GM19467 (cell line): ENCODE measurements around the gene GRK1.
"Not testable (repeated sequence)": the region's sequence is repeated elsewhere in the genome, so short reads cannot be mapped to it uniquely, and the experiment has no call there.

ENCODE experiments used
- ATAC-seq: cut with Tn5 transposase; IDR thresholded peaks from one replicate; pipeline ENCODE4 v1.9.1; 2021; ENCODE audit warnings: mild to moderate bottlenecking, moderate library complexity; ENCODE audit not compliant: unreplicated experiment

GRK1 gene

DNA sequence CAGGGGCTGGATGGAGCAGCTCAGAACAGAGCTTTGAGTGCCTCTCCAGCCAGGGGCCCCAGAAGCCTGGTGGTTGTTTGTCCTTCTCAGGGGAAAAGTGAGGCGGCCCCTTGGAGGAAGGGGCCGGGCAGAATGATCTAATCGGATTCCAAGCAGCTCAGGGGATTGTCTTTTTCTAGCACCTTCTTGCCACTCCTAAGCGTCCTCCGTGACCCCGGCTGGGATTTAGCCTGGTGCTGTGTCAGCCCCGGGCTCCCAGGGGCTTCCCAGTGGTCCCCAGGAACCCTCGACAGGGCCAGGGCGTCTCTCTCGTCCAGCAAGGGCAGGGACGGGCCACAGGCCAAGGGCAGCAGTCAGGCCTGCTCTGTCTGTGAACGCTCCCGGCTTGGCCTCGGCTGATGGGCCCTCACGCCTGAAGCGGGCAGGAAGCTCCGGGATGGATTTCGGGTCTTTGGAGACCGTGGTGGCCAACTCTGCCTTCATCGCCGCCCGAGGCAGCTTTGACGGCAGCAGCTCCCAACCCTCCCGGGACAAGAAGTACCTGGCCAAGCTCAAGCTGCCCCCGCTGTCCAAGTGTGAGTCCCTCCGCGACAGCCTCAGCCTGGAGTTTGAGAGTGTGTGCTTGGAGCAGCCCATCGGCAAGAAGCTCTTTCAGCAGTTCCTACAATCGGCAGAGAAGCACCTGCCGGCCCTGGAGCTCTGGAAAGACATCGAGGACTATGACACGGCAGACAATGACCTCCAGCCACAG lies at the start of gene GRK1:
TSS of gene GRK1 (plus strand) at position 269 of the 751 bp plus-strand sequence. CDS start at position 437, 168 bp downstream.
- ATAC-seq, result no peak

DNA sequence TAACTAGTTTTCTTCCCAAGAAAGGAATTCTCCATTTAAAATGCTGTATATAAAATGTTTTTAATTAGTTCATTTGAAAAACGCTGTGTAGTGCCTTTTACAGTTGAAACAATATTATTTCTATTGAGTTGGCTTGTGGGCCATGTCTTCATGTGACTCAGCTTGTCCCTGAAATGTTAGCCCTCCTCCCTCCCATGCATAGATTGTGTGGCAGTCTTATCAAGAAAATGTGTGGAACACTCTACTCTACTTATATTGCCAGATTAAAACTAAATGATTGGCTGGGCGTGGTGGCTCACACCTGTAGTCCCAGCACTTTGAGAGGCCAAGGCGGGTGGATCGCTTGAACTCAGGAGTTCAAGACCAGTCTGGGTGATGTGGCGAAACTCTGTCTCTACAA lies 49.1 kb upstream of the GRK1 start:
- ATAC-seq, result no peak

DNA sequence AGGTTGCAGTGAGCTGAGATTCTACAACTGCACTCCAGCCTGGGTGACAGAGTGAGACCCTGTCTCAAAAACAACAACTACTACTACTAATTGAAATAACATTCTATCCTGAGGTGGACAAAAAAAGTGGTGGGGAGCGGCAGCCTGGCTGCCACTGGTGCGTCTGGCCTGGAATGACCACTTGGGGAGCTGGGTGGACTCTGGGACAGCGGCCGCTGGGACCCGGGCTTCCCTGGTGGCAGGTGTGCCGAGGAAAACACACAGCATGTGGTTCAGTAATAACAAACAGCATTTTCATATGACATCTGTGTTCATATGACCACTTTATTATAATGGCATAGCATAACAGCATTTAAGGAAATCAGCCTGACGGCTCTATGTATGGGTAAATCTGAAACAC lies 48.6 kb upstream of the GRK1 start:
- ATAC-seq, result no peak

DNA sequence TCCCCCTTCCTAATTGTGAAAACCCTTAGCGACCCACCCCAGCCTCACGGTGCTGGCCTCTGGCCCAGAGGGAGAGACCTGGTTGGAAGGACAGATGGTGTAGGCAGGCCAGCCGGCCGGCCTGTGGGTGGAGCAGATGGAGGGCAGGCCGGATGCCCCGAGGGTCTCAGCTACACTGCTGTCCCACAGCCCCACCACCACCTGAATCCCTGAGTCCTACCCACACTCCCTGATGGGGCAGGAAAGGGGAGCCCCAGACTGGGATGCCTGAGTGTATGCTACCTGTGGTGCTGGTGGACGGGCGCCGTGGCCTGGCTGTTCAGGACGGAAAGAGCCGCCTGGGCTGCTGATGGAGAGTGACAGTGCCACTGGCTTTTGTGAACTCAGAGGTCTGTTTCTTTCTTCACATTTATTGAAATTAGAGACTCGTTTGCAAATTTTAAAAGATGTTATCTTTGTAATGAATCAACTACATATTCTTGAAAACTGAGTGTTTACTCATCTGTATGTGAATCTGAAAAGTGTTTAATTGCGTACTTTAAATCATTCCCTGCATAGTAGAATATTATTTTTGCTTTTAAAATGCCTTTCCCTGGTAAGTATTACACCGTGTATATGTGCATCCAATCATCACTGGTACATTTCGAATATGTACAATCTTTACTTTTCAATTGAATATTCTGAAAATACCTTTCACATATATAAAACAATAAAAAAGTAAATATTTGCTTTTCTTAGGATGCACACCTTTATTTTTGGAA lies 46.8 kb upstream of the GRK1 start:
- no peak for ATAC-seq

DNA sequence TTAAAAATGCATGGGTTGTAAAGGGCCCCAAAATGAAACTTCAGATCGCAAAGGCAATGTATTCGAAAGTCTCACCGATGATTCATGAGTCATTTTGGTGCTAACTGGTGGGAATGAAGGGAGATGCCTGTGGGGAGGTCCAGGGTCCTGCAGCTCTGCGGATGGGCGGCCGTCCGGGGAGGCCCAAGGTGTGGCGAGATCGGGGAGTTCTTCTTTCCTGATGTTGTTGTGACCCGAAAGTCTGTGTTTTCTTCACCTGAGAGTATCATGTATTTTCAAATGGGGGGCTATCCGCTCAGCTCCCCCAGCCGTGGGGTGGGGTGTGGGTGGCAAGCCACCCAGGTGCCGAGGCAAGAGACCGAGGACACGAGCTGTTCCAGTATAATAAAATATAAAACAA lies 46.0 kb upstream of the GRK1 start:
- ATAC-seq, result no peak

DNA sequence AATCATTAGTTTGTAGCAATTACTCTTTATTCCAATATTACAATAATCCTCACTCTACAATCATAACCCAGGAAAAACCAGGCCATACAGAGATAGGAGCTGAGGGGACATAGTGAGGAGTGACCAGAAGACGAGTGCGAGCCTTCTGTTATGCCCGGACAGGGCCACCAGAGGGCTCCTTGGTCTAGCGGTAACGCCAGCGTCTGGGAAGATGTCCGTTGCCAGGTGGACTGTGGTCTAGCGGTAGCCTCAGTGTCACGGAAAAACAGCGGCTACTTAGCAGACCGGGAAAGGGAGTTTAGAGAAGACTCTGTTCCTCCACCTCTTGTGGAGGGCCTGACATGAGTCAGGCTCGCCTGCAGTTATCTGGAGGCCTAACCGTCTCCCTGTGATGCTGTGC lies 45.5 kb upstream of the GRK1 start:
- not testable (repeated sequence) for ATAC-seq

DNA sequence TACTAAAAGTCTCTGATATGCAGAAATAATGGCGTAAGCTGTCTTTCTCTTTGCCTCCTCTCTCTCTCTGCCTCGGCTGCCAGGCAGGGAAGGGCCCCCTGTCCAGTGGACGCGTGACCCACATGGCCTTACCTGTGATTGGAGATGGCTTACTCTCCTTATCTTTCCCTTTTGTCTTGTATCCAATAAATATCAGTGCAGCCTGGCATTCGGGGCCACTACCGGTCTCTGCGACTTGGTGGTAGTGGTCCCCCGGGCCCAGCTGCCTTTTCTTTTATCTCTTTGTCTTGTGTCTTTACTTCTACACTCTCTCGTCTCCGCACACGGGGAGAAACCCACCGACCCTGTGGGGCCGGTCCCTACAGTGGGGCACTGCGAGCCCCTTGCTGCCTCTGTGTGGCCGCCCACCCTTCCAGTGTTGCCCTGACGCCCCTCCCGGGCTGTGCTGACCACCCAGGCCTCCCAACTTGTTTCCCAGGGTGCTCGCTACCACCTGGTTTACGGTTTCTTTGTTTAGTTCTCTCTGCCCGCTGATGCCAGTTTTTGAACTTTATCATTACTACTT lies 45.0 kb upstream of the GRK1 start:
- not testable (repeated sequence) for ATAC-seq

DNA sequence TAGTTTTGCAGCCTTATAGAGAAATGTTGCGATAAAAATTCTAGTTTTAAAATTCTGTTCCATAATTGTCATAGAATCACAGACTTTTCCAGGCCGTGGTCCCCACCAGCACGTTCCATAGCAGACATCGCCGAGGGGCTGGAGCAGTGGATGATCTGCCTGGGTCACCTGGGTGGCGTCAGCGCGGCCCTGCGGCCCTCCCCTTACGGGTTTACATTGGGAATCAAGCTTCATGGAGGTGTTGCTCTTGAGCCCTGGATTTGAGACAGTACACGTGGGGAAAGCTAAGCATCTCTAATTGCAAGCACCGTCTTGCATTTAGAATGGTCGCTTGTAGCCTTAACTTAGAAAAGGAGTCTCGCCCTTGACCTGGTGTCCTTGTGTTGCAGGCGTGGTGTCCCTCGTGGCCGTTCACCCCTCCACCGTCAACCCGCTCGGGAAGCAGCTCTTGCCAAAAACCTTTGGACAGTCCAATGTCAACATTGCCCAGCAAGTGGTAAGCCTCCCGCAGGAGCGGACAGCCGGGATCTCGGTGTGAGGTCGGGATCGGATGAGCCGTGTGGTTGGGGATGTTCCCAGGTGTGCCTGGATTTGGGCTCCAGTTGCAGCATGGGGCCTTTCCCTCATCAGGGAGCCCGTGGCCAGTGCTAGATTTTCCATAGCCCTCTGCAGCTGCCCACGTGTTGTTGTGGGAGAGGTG lies 44.1 kb upstream of the GRK1 start:
- ATAC-seq, result no peak

DNA sequence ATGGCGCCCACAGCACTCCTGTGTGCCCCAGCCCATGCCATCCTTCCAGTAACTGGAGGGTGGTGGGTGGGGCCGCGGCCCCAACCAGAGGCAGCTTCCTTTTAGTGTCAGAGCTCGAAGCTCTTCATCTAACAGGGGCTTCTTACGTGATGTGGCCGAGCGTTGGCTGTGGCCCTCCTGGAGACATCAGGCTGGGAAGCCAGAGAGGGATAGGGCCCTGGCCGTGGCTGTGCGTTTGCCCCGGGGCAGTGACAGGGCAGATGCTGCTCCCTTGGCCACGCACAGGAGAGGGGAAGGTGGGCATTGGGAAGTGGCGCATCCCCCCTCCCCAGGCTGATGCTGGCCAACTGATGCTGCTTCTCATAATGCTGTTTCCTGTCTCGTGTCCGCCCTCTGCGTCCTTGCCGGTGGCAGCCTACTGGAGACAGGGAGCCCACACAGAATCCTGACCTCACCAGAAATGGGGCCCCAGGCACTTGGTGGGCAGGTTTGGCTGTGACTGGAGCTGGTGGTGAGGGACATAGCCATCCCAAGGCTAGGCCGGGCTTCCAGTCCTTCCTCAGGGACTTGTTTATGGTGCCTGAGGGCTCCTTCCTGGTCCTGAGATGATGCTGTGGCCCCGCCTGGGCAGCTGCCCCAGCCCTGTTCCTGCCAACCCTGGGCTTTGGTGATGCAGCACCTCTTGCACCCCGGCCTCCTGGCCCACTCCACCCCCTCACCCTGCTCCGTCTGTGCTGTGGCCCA lies 43.4 kb upstream of the GRK1 start:
- no peak for ATAC-seq

DNA sequence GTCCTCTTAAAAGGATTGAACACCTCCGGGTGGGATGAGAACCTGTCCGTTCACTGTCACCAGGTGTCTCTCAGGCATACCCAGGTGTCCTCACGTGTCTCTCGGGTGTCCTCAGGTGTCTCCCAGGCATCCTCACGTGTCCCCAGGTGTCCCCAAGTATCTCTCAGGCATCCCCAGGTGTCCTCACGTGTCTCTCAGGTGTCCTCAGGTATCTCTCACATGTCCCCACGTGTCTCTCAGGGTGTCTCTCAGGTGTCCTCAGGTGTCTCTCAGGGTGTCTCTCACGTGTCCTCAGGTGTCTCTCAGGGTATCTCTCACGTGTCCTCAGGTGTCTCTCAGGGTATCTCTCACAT lies 42.8 kb upstream of the GRK1 start:
- no peak for ATAC-seq

DNA sequence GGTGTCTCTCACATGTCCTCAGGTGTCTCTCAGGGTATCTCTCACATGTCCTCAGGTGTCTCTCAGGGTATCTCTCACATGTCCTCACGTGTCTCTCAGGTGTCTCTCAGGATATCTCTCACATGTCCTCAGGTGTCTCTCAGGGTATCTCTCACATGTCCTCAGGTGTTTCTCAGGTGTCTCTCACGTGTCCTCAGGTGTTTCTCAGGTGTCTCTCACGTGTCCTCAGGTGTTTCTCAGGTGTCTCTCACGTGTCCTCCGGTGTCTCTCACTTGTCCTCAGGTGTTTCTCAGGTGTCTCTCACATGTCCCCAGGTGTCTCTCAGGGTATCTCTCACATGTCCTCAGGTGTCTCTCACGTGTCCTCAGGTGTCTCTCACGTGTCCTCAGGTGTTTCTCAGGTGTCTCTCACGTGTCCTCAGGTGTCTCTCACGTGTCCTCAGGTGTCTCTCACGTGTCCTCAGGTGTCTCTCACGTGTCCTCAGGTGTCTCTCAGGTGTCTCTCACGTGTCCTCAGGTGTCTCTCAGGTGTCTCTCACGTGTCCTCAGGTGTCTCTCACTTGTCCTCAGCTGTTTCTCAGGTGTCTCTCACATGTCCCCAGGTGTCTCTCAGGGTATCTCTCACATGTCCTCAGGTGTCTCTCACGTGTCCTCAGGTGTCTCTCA lies 42.2 kb upstream of the GRK1 start:
- ATAC-seq, result not testable (repeated sequence)

DNA sequence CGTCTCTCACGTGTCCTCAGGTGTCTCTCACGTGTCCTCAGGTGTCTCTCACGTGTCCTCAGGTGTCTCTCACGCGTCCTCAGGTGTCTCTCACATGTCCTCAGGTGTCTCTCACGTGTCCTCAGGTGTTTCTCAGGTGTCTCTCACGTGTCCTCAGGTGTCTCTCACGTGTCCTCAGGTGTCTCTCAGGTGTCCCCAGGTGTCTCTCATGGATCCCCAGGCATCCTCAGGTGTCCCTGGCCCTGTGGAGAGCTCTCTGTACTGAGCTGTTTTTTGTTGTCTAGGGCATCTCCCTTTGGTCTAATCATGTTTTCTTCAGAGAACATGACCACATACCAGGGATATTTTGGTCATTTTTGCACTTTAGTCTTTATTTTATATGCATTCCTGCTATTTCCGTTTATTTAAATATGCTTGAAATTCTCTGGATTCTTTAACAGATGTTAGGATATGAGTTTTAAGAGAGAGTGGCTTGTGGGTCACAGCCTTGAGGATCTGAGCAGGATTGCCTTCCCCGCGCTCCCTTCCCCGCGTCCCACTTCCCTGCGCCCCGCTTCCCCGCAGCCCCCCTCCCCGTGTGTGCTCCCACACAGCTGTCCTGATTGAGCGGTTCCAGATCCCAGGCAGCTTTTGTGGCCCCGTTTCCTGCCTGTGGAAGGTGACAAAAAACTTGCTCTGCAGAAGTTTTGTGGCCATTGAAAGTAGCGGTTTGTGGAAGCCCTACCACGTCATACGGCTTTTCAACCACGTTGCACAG lies 40.9 kb upstream of the GRK1 start:
- ATAC-seq, result no peak

DNA sequence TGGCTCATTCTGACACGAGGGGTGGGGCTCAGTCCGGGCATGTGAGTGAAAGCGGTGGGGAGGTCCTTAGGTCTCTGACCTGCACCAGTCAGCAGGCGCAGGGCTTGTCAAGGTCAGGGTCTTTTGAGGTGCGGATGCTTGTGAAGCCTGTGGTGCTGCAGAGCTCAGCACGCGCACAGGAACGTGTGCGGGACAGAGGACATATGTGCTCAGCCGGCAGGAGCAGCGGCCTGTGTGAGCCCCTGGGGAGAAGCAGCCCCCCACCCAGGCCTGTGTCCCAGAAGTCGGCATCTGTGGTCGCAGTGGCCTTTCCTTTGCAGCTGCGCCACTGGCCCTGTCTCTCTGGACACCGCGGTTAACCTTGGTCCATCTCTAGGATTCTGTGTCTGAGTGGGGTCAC lies 39.9 kb upstream of the GRK1 start:
- no peak for ATAC-seq

DNA sequence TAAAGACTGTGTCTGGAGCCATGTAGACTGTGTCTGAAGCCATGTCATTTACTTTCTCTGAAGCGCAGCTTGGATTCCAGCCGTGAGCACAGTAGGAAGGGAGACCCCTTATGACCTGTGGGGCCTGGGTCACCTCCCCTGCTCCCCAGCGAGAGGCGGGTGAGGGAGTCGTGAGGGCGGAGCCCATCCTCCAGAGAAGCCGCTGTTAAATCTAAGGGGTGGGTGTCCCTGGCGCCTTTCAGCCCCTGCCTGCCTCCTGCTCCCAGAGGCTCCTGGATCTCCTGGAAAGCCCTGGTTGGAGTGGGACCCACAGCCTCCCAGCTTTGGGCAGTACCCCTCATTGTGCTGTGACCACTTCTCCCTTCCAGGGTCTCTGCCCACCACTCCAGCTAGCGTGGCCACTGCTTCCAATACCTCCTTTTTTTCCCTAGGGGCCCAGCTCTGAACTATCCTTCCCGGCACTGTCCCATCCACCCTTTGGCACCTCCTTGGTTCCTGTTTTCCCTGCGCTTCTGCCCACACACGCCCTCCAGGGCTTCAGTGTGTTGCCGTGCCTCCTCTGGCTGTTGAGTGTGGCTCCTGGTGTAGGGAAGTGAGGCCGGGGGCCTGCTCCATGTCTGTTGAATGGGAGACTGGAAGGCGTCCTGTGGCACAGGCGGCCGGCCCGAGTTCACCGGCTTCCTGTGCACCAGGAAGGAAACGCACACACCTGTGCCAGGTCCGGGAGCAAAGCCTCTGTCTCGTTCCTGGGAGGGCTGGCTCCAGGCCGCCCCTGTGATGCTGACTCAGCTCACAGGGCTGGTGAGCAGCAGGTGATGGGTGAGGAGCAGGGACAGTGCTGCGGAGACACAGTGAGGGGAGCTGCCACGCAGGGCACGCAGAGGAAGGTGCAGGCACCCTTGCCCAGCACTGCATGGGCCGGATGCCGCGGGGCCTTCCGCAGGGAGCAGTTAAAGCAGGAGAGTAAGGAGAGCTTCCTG lies 38.4 kb upstream of the GRK1 start:
- no peak for ATAC-seq

DNA sequence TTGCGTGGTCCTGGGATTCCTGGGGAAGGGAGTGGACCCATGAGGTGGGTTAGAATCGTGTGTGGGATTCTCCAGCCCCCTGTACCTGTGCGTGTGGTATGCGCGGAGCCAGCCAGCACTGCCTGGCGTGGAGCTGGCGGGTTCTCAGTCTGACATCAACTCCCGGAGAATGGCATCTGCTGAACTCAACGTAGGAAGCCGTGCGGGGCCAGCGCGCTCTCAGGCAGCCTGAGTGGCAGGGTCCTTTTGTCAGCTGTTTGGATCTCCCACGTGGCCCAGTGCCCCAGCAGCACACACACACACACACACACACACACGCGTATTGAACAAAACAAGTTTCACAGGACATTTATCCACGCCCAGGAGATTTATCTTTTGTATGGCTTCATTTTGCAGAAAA lies 37.2 kb upstream of the GRK1 start:
- ATAC-seq, result no peak

DNA sequence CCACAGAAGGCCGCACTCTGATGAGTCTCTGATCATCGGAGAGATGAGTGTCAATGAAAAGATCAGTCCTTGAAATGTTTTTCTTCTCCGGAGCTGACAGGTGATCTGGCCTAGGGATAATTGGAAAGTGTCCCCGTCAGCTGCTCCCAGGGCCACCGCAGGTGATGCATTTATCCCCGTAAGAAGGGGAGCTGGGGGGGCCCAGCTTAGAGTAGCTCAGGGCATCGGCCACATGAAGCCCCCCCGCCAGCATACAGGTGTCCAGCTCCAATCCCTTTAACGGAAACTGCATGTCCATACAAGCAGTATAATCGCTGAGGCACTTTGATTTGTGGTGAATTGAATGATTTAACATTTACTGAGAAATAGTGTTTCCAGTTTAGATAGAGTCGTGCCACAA lies 36.7 kb upstream of the GRK1 start:
- no peak for ATAC-seq

DNA sequence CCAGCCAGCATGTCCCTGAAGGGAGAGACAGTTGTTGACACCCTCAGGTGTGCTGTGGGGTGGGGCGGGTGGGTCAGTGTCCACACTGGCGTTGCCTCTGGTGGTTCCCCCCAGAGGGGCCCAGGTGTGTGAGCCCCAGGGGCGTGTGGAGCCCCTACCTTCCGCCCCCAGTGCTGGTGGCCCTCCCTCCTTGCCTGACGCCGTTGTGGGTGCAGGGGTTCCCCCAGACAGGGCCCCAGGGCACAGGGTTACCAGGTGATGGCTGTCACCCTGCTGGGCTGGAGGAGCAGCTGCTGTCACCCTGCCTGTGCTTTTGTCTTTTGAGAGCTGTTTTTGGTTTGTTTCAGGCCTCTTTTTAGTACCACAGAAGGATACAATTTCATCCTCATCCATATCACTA lies 36.2 kb upstream of the GRK1 start:
- no peak for ATAC-seq

DNA sequence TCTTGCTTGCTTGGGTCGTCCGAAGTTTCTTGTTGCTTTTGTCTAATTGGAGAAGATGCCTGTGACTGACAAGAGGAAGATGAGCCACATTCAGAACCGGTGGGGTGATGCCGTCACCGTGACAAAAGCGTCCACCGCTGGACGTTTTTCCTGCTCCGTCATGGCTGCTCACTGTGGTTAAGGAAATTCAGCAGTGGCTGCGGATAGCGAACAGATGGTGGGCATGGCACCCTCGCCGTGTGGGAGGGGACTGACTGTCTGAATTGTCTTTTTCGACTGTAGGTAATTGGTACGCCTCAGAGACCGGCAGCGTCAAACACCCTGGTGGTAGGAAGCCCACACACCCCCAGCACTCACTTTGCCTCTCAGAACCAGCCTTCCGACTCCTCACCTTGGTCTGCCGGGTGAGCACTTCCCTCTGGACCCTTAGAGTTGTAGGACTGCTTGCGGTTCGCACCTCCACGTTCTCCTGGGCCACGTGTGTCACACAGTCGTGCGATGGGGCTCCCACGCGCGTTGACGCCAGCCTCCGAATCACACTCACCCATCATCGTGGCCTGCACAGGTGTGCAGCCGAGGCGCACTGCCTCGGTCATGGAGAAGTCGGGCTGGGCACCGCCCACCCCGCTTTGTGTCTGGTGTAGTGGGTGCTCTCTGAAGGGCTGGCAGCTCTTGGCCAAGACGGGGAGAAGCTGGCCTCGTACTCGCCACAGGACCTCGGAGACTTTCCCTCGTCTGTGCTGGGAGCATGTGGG lies 35.5 kb upstream of the GRK1 start:
- no peak for ATAC-seq
